Esophagus muscularis mucosa (tissue), 4 donors: Measurements from ENCODE around the gene ADAMTS6. TPM values are rescaled to one million over a fixed set of nuclear protein-coding genes. Genes with fewer than 3 reads are reported as not detected.

ENCODE experiments used
- DNase-seq: peaks from one replicate; pipeline ENCODE4 v3.0.0-alpha.2; 2017; ENCODE audit errors: extremely low spot score
- H3K27ac ChIP-seq, 4 donors: fragments of 200-600 bp; sonication (generic); replicated peaks in 1 of 4; 1 replicate in 3 of 4; 2 replicates in 1 of 4; pipeline ENCODE4 v1.5.1; 2016 to 2019; ENCODE audit warnings: mild to moderate bottlenecking in 1 of 4
- H3K27me3 ChIP-seq, 4 donors: fragments of 200-600 bp; sonication (generic); one replicate each; pipeline versions ENCODE4 v1.5.1 to v1.6.0; 2016 to 2019
- H3K36me3 ChIP-seq, 4 donors: fragments of 200-600 bp; sonication (generic); one replicate each; pipeline ENCODE4 v1.5.1; 2016 to 2019
- H3K4me1 ChIP-seq, 4 donors: fragments of 200-600 bp; sonication (generic); one replicate each; pipeline ENCODE4 v1.5.1; 2016 to 2019
- H3K4me3 ChIP-seq, 4 donors: fragments of 200-600 bp; sonication (generic); 1 replicate in 2 of 4; 2 replicates in 2 of 4; pipeline ENCODE4 v1.5.1; 2016 to 2019; ENCODE audit warnings: mild to moderate bottlenecking in 4 of 4, moderate library complexity in 1 of 4
- H3K9me3 ChIP-seq, 4 donors: fragments of 200-600 bp; sonication (generic); 1 replicate in 3 of 4; 2 replicates in 1 of 4; pipeline ENCODE4 v1.5.1; 2016 to 2019
- CTCF ChIP-seq, 3 experiments: fragments of 200-600 bp in 2 of 3; fragments of 450-650 bp in 1 of 3; sonication (generic) in 2 of 3; IDR thresholded peaks; one replicate each; pipeline ENCODE4 v1.5.1; 2017 to 2019; ENCODE audit warnings: antibody characterized with exemption in 3 of 3, mild to moderate bottlenecking in 2 of 3, moderate library complexity in 1 of 3
- EP300 ChIP-seq: sonication (generic); formaldehyde crosslinking; IDR thresholded peaks from one replicate; pipeline ENCODE4 v1.6.1; 2017; ENCODE audit warnings: antibody characterized with exemption
- POLR2A ChIP-seq: fragments of 450-650 bp; IDR thresholded peaks from one replicate; pipeline ENCODE4 v1.6.1; 2017; ENCODE audit warnings: antibody characterized with exemption, moderate library complexity, mild to moderate bottlenecking, low read depth
- POLR2AphosphoS5 ChIP-seq, 2 donors: sonication (generic); formaldehyde crosslinking; IDR thresholded peaks; one replicate each; pipeline ENCODE4 v1.6.1; 2017; ENCODE audit warnings: antibody characterized with exemption in 2 of 2
- WGBS: methylation state at CpG from one replicate; pipeline ENCODE4 v1.1.5; 2018; 5-methylcytosine and 5-hydroxymethylcytosine counted together
- intact Hi-C: fragments of 100-400 bp; cut with DNase I; formaldehyde crosslinking; loops from one replicate; pipeline ENCODE4 v1.15.1; 2023
- total RNA-seq, 4 donors: library from RNA; depleted of rRNA; stranded (reverse); fragments of >200 nt; gene quantifications; one replicate each; pipeline versions ENCODE4 v1.1.0 to v1.2.1, GENCODE V29; 2016

ADAMTS6 gene
- total RNA-seq, 4 donors from 2014 or later: 1.4 to 4.2 (median 2.7) TPM

GRCh38 chr5:65363499-65363898 is 118.2 kb downstream of the ADAMTS6 start:
- Histone ChIP-seq H3K4me1 (peaks cover 0 to 14% (median 6%) of the 10 kb centered on the region in 4 donors), H3K27ac (no peak overlapping the region), H3K36me3 (no peaks in the 10 kb centered on the region), H3K9me3 (no peaks in the 10 kb centered on the region), H3K4me3 (no peak overlapping the region), H3K27me3 (no peaks in the 10 kb centered on the region)
- intact Hi-C loops: no loop called here
- no peak for DNase-seq
- WGBS: 73% methylated on average over 2 of the region's 2 CpGs
- TF ChIP-seq POLR2AphosphoS5 (IDR thresholded peaks at IDR 0.05) (no peak), EP300 (no peak), CTCF (IDR thresholded peaks at IDR 0.05) (no peak), POLR2A (no peak)

GRCh38 chr5:65359981-65360380 is 121.7 kb downstream of the ADAMTS6 start:
- Histone ChIP-seq H3K27me3 (no peaks in the 10 kb centered on the region), H3K4me1 (peaks cover 0 to 3% (median 0%) of the 10 kb centered on the region in 4 donors), H3K4me3 (no peak overlapping the region), H3K36me3 (no peaks in the 10 kb centered on the region), H3K27ac (no peak overlapping the region), H3K9me3 (no peaks in the 10 kb centered on the region)
- WGBS: 88% methylated on average over 5 of the region's 5 CpGs
- no peak for DNase-seq
- TF ChIP-seq EP300: no peak
- TF ChIP-seq POLR2A: no peak
- no peak for TF ChIP-seq CTCF (IDR thresholded peaks at IDR 0.05)
- TF ChIP-seq POLR2AphosphoS5 (IDR thresholded peaks at IDR 0.05): no peak
- intact Hi-C loops: no loop called here

GRCh38 chr5:65359569-65359968 is 122.2 kb downstream of the ADAMTS6 start:
- intact Hi-C loops: no loop called here
- H3K4me1 ChIP-seq: peaks cover 0 to 3% (median 0%) of the 10 kb centered on the region in 4 donors
- H3K36me3 ChIP-seq: no peaks in the 10 kb centered on the region
- no peak for DNase-seq
- 75% methylated on average over 3 of the region's 3 CpGs for WGBS
- no peaks in the 10 kb centered on the region for H3K9me3 ChIP-seq
- H3K4me3 ChIP-seq: no peak overlapping the region
- no peaks in the 10 kb centered on the region for H3K27me3 ChIP-seq
- no peak overlapping the region for H3K27ac ChIP-seq
- TF ChIP-seq POLR2A (no peak), POLR2AphosphoS5 (IDR thresholded peaks at IDR 0.05) (no peak), CTCF (IDR thresholded peaks at IDR 0.05) (no peak), EP300 (no peak)

- Histone ChIP-seq H3K27ac (no peak overlapping the region), H3K4me1 (no peaks in the 10 kb centered on the region), H3K27me3 (no peaks in the 10 kb centered on the region), H3K4me3 (no peak overlapping the region), H3K9me3 (no peaks in the 10 kb centered on the region), H3K36me3 (no peaks in the 10 kb centered on the region)
- TF ChIP-seq POLR2A (no peak), CTCF (IDR thresholded peaks at IDR 0.05) (no peak), POLR2AphosphoS5 (IDR thresholded peaks at IDR 0.05) (no peak), EP300 (no peak)
- WGBS: 77% methylated on average over 1 of the region's 1 CpG
- intact Hi-C loops: no loop called here
- DNase-seq: no peak
Observed at GRCh38 chr5:65356274-65356673, 125.4 kb downstream of the ADAMTS6 start.

GRCh38 chr5:65355301-65355700 is 126.4 kb downstream of the ADAMTS6 start:
- Histone ChIP-seq H3K9me3 (no peaks in the 10 kb centered on the region), H3K36me3 (no peaks in the 10 kb centered on the region), H3K4me3 (no peak overlapping the region), H3K4me1 (no peaks in the 10 kb centered on the region), H3K27ac (no peak overlapping the region), H3K27me3 (no peaks in the 10 kb centered on the region)
- WGBS: 82% methylated on average over 1 of the region's 1 CpG
- no peak for DNase-seq
- intact Hi-C loops: no loop called here
- no peak for TF ChIP-seq EP300
- TF ChIP-seq POLR2AphosphoS5 (IDR thresholded peaks at IDR 0.05): no peak
- TF ChIP-seq POLR2A: no peak
- no peak for TF ChIP-seq CTCF (IDR thresholded peaks at IDR 0.05)
